CD4-positive, alpha-beta T cell treated with Interleukin-1 beta for 1 hour (primary cell): ENCODE results near the gene ZCCHC9.

Experiments
- DNase-seq, 2 donors: peaks; one replicate each; pipeline ENCODE4 v3.0.0-alpha.2; 2020 to 2022

Gene ZCCHC9

DNA sequence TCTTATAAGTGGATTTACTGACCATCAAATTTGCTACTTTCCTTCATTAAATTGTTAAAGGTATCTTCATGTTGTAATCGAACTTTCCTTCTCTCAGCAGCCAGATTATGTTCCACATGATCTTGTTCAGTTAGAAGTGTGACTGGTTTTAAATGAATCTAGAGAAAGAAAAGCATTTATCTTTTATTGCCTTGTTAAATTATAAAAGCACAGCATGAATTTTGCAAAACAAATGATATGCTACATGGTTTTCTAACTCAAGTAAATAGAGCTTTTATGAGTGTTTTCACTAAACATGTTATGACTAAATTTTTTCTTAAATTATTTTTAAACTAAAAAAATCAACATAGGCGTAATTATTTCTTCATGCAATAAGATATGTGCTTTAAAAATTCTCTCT is 58.5 kb downstream of the ZCCHC9 start:
- no peak for DNase-seq

DNA sequence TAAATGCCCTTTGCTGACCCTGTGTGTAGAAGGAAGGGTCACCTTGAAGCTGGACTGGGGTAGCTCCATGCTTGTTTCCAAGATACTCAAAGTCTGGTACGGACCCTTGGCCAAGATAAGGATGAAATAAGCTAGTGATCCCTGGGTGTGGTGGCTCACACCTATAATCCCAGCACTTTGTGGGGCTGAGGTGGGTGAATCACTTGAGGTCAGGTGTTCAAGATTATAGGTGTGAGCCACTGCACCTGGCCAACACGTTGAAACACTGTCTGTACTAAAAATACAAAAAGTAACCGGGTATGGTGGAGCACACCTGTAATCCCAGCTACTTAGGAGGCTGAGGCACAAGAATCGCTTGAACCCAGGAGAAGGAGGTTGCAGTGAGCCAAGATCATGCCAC is 59.3 kb downstream of the ZCCHC9 start:
- DNase-seq = no peak

- DNase-seq = no peak
Measured at GRCh38 chr5:81361600-81361999, 60.2 kb downstream of the ZCCHC9 start.
